GM10248 (cell line): Measurements from ENCODE around the gene CLK2.

Experiments used
- CTCF ChIA-PET: fragments of 300-600 bp; sonication (Branson Sonifier 250); formaldehyde crosslinking; extraction: SDS; loops from one replicate; lab custom pipeline; 2021; ENCODE audit warnings: antibody characterized with exemption; lab: Yijun Ruan, JAX
- POLR2A ChIA-PET: fragments of 350-650 bp; sonication (Branson Sonifier 250); formaldehyde crosslinking; extraction: SDS; loops from one replicate; lab custom pipeline; 2020; ENCODE audit warnings: antibody characterized with exemption; lab: Yijun Ruan, JAX
- DNase-seq: peaks from one replicate; pipeline ENCODE4 v3.0.0; 2012; ENCODE audit errors: extremely low spot score
- CTCF ChIP-seq: IDR thresholded peaks from 2 replicates; pipeline ENCODE4 v1.5.1; 2012; ENCODE audit warnings: mild to moderate bottlenecking, low read depth; ENCODE audit errors: extremely low read depth, missing control alignments, control extremely low read depth

Gene CLK2

GRCh38 chr1:155272466-155273342 is 600 bp downstream of the CLK2 start:
- DNase-seq = no peak
- POLR2A ChIA-PET = interaction anchor here (0.6 to 1.0 kb wide), 6 partner anchors 8 to 584 kb away, joined by 3 to 10 read pairs (median 5); partner anchors contain the start of gene GON4L
- TF ChIP-seq CTCF = no peak
- CTCF ChIA-PET = interaction anchor here (0.8 to 11.8 kb wide), 7 partner anchors 9 to 51 kb away, joined by 3 to 154 read pairs (median 3); partner anchors contain the start of gene FDPS

- ChIA-PET CTCF (interaction anchor here (1.6 to 11.8 kb wide), 2 partner anchors 9 to 18 kb away, joined by 3 to 154 read pairs; no protein-coding TSS in a partner anchor), POLR2A (no interaction called here)
- no peak for TF ChIP-seq CTCF
- no peak for DNase-seq
These were observed 3.9 kb downstream of the CLK2 start for GRCh38 chr1:155269381-155269780.

- DNase-seq = no peak
- POLR2A ChIA-PET = no interaction called here
- no peak for TF ChIP-seq CTCF
- CTCF ChIA-PET = interaction anchor here (11.8 kb wide), 1 partner anchor 17 kb away, joined by 154 read pairs; no protein-coding TSS in a partner anchor
These were observed 4.7 kb downstream of the CLK2 start for GRCh38 chr1:155268630-155269029.

GRCh38 chr1:155267373-155267772 is 5.9 kb downstream of the CLK2 start:
- ChIA-PET POLR2A (interaction anchor here (0.6 kb wide), 1 partner anchor 531 kb away, joined by 3 read pairs; no protein-coding TSS in a partner anchor), CTCF (interaction anchor here (0.8 to 11.8 kb wide), 5 partner anchors 8 to 55 kb away, joined by 3 to 154 read pairs (median 7); no protein-coding TSS in a partner anchor)
- no peak for TF ChIP-seq CTCF
- DNase-seq = no peak

- ChIA-PET CTCF (interaction anchor here (0.8 to 11.8 kb wide), 4 partner anchors 14 to 56 kb away, joined by 3 to 154 read pairs (median 8); no protein-coding TSS in a partner anchor), POLR2A (no interaction called here)
- no peak for TF ChIP-seq CTCF
- no peak for DNase-seq
These were observed 6.8 kb downstream of the CLK2 start for GRCh38 chr1:155266553-155266952.

GRCh38 chr1:155263067-155263466 is 10.2 kb downstream of the CLK2 start:
- TF ChIP-seq CTCF = no peak
- POLR2A ChIA-PET = no interaction called here
- CTCF ChIA-PET = interaction anchor here (1.0 to 11.8 kb wide), 3 partner anchors 9 to 56 kb away, joined by 3 to 154 read pairs (median 5); no protein-coding TSS in a partner anchor
- DNase-seq = no peak
